GM19351 (cell line): ENCODE measurements around the gene NARF.

ENCODE experiments used
- ATAC-seq: cut with Tn5 transposase; IDR thresholded peaks from one replicate; pipeline ENCODE4 v1.9.1; 2021; ENCODE audit warnings: mild to moderate bottlenecking, moderate library complexity; ENCODE audit not compliant: unreplicated experiment

Gene NARF

DNA sequence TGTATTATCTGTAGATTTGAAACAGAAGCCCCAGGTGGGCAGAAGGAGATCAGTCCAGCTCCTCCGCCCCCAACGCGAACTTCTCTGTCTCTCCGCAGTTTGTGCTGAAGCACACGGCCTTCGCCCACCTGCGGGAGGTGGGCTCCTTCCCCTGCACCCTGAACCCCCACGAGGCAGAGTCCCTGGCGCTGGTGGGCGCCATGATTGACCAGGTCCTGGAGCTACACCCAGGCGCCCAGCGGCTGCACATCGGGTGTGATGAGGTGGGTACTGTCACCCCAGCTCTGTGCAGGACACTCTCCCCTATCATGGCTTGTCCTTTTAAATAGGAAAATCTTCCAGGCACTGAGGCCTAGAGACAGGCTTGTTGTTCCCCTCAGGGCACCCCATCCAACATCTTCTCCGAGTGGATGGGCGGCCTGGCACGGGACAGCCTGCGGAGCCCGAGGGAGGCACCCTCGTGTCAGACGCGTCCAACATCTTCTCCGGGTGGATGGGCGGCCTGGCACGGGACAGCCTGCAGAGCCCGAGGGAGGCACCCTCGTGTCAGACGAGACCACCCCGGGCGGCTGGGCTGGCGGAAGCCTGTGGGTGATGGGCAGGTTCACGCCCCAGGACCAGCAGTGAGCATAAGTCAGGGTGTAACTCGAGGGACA lies 24.9 kb upstream of the NARF start:
- no peak for ATAC-seq

GRCh38 chr17:82434216-82434565 lies 24.4 kb upstream of the NARF start:
- no peak for ATAC-seq

- ATAC-seq = no peak
These were observed 23.4 kb upstream of the NARF start for GRCh38 chr17:82435103-82435502.

GRCh38 chr17:82435601-82436583 lies 22.6 kb upstream of the NARF start:
- no peak for ATAC-seq

GRCh38 chr17:82436601-82437324 lies 21.8 kb upstream of the NARF start:
- ATAC-seq = no peak

DNA sequence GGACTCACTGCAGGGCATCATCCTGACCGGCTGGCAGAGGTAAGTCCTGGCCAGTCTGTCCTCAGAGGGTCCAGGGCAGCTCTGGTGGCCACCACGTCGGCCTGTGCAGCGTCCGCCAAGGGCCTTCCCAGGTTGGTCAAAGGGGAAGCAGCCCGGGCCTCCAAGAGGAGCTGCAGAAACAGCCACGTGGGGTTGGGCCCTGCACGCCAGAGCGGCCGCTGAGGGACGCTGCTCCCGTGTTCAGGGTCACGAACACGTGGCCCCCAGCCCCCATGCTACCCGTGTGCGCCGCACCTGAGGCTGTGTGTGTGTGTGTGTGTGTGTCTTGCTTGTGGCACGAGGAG lies 21.2 kb upstream of the NARF start:
- no peak for ATAC-seq

DNA sequence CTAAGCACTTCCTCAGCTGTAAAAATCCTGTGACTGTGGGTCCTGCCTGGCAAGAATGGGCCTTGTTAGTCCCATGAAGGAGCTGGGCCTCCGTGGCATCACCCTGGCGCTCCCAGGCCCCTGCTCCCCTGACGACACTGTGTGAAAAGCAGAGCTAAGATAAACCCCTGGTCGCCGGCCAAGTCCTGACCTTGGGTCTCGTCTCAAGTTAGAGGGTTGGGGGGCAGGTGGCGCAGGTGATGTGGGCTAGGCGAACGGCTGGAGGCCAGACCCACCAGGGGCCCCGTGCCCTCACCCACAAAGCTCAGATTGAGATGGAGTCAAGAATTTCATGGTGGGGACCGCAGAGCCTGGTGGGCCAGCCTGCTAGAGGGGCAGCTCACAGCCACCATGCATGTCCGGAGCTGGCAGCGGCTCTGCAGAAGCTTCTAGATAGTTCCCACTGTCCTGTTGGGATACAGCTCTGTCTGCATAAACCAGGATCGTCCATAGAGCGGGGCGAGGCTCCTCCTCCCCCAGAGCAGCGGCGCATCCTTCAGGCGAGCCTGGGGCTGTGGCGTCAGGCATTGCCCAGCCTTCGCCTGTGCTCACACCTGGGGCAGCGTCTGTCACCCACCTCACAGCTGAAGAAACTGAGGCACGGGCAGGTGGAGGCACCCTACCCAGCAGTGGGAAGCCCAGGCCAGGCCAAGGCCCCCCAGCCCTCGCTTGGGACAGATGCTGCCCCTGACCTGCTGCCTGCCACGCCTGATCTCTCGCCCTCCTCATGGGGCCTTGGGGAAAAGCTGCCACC lies 19.9 kb upstream of the NARF start:
- ATAC-seq = no peak

DNA sequence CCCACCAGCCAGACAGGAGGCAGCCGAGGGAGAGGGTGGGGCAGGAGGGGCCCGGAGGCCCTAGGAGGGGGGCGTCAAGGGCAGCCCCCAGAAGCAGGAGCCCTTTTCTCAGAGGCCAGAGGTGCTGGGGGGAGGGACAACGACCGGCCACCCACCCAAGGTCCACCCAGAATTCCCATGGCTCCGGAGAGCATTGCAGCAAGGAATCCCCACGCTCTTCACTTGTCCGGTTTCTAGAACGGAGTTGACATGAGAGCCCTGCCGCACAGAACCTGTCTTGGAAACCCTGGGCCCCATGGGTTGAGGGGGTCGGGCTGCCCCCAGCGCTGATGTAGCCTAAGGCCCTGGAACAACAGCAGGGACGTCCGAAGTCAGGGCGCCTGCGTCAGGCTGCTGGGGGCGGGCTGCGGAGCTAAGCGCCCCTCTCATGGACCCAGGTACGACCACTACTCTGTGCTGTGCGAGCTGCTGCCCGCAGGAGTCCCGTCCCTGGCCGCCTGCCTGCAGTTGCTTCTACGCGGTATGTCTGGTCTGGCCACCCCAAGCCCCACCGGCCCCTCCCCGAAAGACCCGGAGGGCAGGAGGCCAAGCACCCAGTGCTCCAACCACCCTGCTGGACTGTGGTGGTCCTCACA lies 19.2 kb upstream of the NARF start:
- no peak for ATAC-seq

GRCh38 chr17:82439829-82440365 lies 18.6 kb upstream of the NARF start:
- no peak for ATAC-seq

DNA sequence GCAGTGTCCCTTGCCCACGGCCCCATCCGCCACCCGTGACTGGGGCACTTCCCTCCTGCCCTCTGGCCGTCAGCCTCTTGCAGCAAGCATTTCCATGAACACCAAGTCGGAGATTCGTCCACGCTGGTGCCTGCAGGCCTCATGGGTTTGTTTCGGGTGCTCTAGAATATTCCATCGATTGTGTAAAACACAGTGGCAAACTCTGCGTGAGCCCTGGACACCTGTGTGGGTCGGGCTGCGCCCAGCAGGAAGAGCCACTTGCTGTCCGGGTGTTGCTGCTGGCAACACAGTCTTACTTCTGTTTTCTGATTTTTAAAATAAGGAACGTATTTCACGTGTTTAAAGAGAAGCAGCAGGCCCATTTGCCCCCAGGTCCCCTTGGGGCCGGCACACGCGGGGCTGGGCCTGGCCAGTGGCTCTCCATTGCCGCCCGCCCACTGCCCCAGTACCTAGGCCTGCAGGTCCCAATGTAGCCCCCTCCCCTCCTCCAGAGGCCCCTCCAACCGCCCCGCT lies 18.0 kb upstream of the NARF start:
- ATAC-seq = no peak

GRCh38 chr17:82440991-82441627 lies 17.4 kb upstream of the NARF start:
- no peak for ATAC-seq

DNA sequence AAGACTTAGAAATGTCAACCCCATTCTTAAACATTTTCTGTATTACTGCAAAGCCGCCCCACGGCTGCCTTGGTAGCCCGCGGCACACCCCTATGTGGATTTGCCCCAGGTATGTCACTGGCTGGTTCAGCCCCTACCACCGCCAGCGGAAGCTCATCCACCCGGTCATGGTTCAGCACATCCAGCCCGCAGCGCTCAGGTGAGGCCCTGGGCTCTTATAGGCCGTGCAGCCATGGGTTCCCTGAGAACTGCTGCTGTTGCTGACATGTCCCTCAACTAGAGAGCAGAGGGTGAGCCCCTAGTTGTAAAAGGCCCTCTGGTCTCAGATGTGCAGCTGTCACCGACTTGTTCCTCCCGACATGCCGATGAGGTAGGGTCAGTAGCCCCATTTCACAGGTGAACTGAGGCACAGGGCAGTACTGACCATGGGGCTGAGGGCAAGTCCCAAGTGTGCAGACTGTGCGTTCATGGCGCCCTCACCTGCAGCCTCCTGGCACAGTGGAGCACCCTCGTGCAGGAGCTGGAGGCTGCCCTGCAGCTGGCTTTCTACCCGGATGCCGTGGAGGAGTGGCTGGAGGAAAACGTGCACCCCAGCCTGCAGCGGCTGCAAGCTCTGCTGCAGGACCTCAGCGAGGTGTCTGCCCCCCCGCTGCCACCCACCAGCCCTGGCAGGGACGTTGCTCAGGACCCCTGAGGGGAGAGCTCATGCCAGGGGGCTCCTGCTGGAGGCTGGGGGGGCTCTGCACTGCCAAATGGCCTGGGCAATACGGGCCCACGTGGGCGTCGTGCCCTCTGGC lies 16.7 kb upstream of the NARF start:
- ATAC-seq = no peak

GRCh38 chr17:82442643-82443464 lies 15.7 kb upstream of the NARF start:
- no peak for ATAC-seq

- no peak for ATAC-seq
These were observed 14.9 kb upstream of the NARF start for GRCh38 chr17:82443465-82444283.

GRCh38 chr17:82444284-82444893 lies 14.2 kb upstream of the NARF start:
- no peak for ATAC-seq

- ATAC-seq = no peak
These were observed 13.5 kb upstream of the NARF start for GRCh38 chr17:82444941-82445521.
